GM13977 (cell line): ENCODE data around the gene SEPTIN2.

Experiments
- DNase-seq: peaks from one replicate; pipeline ENCODE4 v3.0.0; 2012; ENCODE audit warnings: low spot score
- in situ Hi-C: fragments of 300-500 bp; cut with MboI; formaldehyde crosslinking; loops from one replicate; pipeline ENCODE4 v1.12.0; 2022; ENCODE audit warnings: low sequenced_read_pairs, low pct_unique_long_range_greater_than_20kb, mixed read lengths, inconsistent platforms; ENCODE audit not compliant: unreplicated experiment
- TF ChIP-seq, protein P1 (sequence below): IDR thresholded peaks from 2 replicates; pipeline ENCODE4 v1.5.1; 2012; ENCODE audit warnings: mild to moderate bottlenecking, control low read depth; ENCODE audit not compliant: insufficient read depth; ENCODE audit errors: extremely low read depth, missing control alignments

The SEPTIN2 gene

DNA sequence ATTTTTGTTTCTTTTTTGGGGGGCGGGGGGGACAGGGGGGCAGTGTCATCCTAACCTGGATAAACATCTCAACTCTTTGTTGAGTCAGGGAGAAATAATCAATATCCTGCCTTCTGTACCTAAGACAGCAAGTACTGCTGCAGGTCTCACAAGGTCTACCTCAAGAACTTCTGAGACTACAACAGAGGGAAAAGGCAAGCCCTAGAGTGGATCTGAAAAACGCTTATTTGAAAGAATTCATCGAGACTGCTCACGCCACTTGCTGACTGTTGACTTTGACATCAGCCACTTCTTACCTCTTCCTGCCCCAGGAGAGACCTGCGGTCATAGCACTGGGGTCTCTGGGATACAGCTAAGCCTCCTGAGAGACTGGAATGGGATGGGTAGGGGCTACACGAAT is 8.7 kb upstream of the SEPTIN2 start:
- no peak for DNase-seq
- TF ChIP-seq, protein P1, sequence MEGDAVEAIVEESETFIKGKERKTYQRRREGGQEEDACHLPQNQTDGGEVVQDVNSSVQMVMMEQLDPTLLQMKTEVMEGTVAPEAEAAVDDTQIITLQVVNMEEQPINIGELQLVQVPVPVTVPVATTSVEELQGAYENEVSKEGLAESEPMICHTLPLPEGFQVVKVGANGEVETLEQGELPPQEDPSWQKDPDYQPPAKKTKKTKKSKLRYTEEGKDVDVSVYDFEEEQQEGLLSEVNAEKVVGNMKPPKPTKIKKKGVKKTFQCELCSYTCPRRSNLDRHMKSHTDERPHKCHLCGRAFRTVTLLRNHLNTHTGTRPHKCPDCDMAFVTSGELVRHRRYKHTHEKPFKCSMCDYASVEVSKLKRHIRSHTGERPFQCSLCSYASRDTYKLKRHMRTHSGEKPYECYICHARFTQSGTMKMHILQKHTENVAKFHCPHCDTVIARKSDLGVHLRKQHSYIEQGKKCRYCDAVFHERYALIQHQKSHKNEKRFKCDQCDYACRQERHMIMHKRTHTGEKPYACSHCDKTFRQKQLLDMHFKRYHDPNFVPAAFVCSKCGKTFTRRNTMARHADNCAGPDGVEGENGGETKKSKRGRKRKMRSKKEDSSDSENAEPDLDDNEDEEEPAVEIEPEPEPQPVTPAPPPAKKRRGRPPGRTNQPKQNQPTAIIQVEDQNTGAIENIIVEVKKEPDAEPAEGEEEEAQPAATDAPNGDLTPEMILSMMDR: no peak
- in situ Hi-C loops: no loop called here

DNA sequence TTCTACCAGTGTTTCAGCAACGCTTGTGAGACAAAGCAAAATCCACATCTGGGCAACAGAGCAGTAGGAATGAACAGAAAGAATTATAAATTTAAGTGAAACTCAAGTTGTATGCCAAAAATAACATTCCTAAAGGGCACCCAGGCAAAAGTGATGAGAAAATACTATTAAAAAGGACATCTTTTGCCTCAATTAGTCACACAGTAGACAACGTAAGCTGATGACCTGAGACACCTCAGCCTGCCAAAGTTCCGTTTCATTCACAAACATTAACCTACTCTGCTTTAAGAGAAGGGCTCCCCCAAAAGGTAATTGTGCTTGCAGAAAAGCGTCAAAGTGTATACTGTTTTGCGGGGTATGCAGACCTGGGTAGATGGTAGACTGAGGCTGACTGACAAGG is 7.5 kb upstream of the SEPTIN2 start:
- DNase-seq: no peak
- in situ Hi-C loops: no loop called here

DNA sequence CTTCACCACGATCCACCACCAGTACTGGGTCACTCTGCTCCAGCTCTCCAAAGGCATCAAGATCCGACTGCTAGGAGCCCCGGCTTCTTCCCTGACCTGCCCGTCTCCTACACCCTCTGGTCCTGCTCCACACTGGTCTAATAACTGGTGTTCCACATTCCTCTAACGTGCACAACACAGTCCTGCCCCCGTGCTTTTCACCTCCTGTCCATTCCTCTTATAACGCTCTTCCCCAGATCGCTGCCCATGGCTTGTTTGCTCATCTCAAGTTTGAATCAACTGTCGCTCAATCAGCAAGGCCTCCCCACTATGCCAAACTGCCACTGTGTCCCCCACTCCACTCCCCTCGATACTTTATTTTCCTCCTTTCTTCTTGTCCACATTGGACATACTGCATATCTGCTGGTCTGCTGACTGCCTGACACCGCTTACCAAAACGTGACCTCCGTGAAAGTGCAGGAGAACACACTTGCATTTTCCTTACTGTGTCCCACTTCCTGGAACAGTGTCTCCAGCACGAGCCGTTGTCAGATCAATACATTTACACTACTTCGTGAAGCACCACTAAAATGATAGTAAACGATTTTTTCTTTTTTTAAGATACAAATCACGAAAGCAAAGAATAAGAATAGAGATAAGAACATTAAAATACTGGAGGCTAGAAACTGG is 6.8 kb upstream of the SEPTIN2 start:
- TF ChIP-seq, protein P1: no peak
- in situ Hi-C loops: no loop called here
- no peak for DNase-seq

More for the DNA sequence above, 7.5 kb upstream of the SEPTIN2 start:
- TF ChIP-seq, protein P1: no peak

DNA sequence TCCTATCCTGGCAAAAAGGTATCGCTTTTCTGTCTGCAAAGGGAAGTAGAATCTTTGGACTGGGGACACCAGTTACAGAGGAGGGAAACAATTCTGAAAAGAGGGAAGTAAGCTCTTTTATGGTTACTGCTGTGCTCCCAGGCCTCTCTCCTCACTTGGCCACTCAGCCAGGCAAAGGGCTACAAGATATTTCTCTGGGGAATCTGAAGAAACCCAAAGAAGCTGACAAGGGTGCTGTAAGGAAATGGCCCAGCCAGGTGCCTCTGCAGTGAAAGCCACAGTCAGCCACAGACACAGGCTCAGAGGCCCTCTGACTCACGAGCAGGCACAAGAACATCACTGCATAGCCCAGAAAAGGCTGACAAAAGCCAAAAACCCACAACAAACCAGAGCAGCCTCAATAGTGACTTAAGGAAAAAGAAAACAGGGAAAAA is 6.0 kb upstream of the SEPTIN2 start:
- DNase-seq: peak; percentile 55
- TF ChIP-seq, protein P1: no peak
- in situ Hi-C loops: no loop called here

DNA sequence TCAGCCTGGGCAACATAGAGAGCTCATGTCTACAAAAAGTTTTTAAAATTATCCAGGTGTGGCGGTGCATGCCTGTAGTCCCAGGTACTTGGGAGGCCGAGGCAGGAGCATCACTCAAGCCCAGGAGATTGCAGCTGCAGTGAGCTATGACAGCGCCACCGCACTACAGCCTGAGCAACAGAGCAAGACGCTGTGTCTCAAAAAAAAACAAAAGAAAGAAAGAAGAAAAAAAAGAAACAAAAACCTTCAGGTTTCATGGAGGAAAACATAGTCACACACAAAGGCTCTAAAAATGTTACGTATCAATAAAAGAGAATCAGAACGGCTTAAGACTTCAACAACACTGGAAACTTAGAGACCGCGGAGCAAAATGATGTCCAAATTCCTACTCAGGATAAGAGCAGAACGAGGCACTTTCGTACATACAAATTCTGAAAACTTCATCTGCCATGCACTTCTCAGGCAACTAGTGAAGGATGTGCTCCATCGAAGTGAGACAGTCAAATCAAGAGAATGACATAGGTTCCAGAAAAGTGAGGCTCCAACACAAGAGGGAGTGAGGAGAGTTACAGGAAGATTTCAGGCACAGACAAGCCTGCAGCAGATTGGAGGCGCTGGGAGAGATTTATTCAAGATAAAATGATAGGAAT is 4.7 kb upstream of the SEPTIN2 start:
- DNase-seq: no peak
- in situ Hi-C loops: no loop called here
- TF ChIP-seq, protein P1: no peak

DNA sequence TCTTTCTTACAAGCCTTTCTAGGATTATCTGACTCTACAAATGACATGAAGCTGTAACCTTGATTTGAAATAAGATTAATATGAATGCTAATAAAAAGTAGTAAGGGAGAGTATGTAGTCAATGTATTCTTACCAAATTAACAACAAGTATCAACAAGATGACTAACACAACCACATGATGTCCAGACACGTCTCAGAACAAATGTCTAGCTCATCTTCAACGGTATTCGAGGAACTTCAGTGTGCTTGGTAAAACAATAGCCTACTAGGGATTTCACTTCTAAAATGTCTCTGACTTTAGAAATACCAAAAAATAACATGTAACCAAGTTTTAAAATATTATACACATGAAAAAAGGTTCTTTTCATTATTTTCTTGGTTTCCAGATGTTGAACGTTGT is 3.6 kb upstream of the SEPTIN2 start:
- DNase-seq: no peak
- in situ Hi-C loops: no loop called here
- TF ChIP-seq, protein P1: no peak
